HEK293 (cell line): Measurements from ENCODE around the gene CTBP2.

Source experiments
- CTCF ChIA-PET: fragments of 350-600 bp; formaldehyde crosslinking; extraction: SDS; loops from one replicate; lab custom pipeline; 2021; ENCODE audit warnings: antibody characterized with exemption; lab: Yijun Ruan, JAX
- POLR2A ChIA-PET: fragments of 300-600 bp; formaldehyde crosslinking; extraction: SDS; loops from one replicate; lab custom pipeline; 2020; ENCODE audit warnings: antibody characterized with exemption, inconsistent platforms; lab: Yijun Ruan, JAX
- H3K27ac ChIP-seq: fragments of 200-500 bp; sonication (Bioruptor generic); 2 replicates; pipeline ENCODE4 v1.5.1; 2014; ENCODE audit warnings: low read depth, low read length, control low read depth, inconsistent platforms; ENCODE audit errors: extremely low read depth
- H3K36me3 ChIP-seq, 2 experiments: fragments of 200-500 bp in 1 of 2; sonication (Bioruptor generic) in 1 of 2; 1 replicate in 1 of 2; 2 replicates in 1 of 2; pipeline ENCODE4 v1.5.1; 2014 to 2017; ENCODE audit warnings: inconsistent platforms in 2 of 2, low read length in 2 of 2; ENCODE audit not compliant: control insufficient read depth in 2 of 2, insufficient read depth in 1 of 2
- H3K4me1 ChIP-seq: fragments of 200-500 bp; sonication (Bioruptor generic); 2 replicates; pipeline ENCODE4 v1.5.1; 2014; ENCODE audit warnings: mild to moderate bottlenecking, low read length, inconsistent platforms; ENCODE audit not compliant: control insufficient read depth, insufficient read depth
- H3K4me3 ChIP-seq: 2 replicates; pipeline ENCODE4 v1.5.1; 2011; ENCODE audit warnings: low read depth, mild to moderate bottlenecking, control low read depth, low read length, moderate library complexity
- H3K9me3 ChIP-seq: fragments of 200-500 bp; sonication (Bioruptor generic); 2 replicates; pipeline ENCODE4 v1.5.1; 2014; ENCODE audit warnings: low read depth, low read length, inconsistent platforms; ENCODE audit not compliant: control insufficient read depth, insufficient read depth
- EGR2 ChIP-seq: fragments of 450-650 bp; formaldehyde crosslinking; IDR thresholded peaks from 2 replicates; pipeline ENCODE4 v1.5.1; 2016; ENCODE audit warnings: low read depth, missing biosample characterization, missing genetic modification characterization
- GLIS2 ChIP-seq: fragments of 450-650 bp; formaldehyde crosslinking; IDR thresholded peaks from 2 replicates; pipeline ENCODE4 v1.5.1; 2016; ENCODE audit warnings: missing biosample characterization, missing genetic modification characterization
- PATZ1 ChIP-seq: fragments of 450-650 bp; formaldehyde crosslinking; IDR thresholded peaks from 2 replicates; pipeline ENCODE4 v1.5.1; 2016; ENCODE audit warnings: missing biosample characterization, missing genetic modification characterization
- PRDM2 ChIP-seq: fragments of 450-650 bp; formaldehyde crosslinking; IDR thresholded peaks from 2 replicates; pipeline ENCODE4 v1.5.1; 2016; ENCODE audit warnings: missing biosample characterization, missing genetic modification characterization, borderline replicate concordance
- ZBTB20 ChIP-seq: fragments of 450-650 bp; formaldehyde crosslinking; IDR thresholded peaks from 2 replicates; pipeline ENCODE4 v1.5.1; 2016; ENCODE audit warnings: missing biosample characterization, missing genetic modification characterization
- ZBTB26 ChIP-seq: fragments of 450-650 bp; formaldehyde crosslinking; optimal IDR thresholded peaks from 2 replicates; pipeline ENCODE3; 2016; ENCODE audit warnings: missing biosample characterization, mild to moderate bottlenecking, missing genetic modification characterization
- ZBTB8A ChIP-seq: fragments of 450-650 bp; formaldehyde crosslinking; IDR thresholded peaks from 2 replicates; pipeline ENCODE4 v1.5.1; 2016; ENCODE audit warnings: missing biosample characterization, missing genetic modification characterization
- ZFHX2 ChIP-seq: fragments of 450-650 bp; formaldehyde crosslinking; conservative IDR thresholded peaks from 2 replicates; pipeline ENCODE4 v1.5.1; 2016; ENCODE audit warnings: missing biosample characterization, missing genetic modification characterization
- ZNF175 ChIP-seq: fragments of 450-650 bp; formaldehyde crosslinking; IDR thresholded peaks from 2 replicates; pipeline ENCODE4 v1.5.1; 2016; ENCODE audit warnings: missing biosample characterization, missing genetic modification characterization
- ZNF513 ChIP-seq: fragments of 450-650 bp; IDR thresholded peaks from 2 replicates; pipeline ENCODE4 v1.5.1; 2018; ENCODE audit warnings: missing biosample characterization, missing genetic modification characterization
- ZNF549 ChIP-seq: fragments of 450-650 bp; IDR thresholded peaks from 2 replicates; pipeline ENCODE4 v1.5.1; 2018; ENCODE audit warnings: missing biosample characterization, missing genetic modification characterization, mild to moderate bottlenecking, inconsistent platforms, moderate library complexity
- ZNF768 ChIP-seq: fragments of 450-650 bp; formaldehyde crosslinking; IDR thresholded peaks from 2 replicates; pipeline ENCODE4 v1.5.1; 2018; ENCODE audit warnings: missing biosample characterization, mild to moderate bottlenecking, missing genetic modification characterization

The CTBP2 gene

GRCh38 chr10:125159932-125160855 is at the start of gene CTBP2:
CTBP2 (minus strand) TSS chr10:125160563.
- peaks cover 25% of the 10 kb centered on the region for H3K4me1 ChIP-seq
- TF ChIP-seq ZNF513 (peak; percentile 87), GLIS2 (tag by site-specific recombination) (0 out of 2 replicates have a peak, but pooled peaks have one; percentile 17), PRDM2 (tag by site-specific recombination) (no peak), ZBTB26 (peak; percentile 53), PATZ1 (tag by site-specific recombination) (peak; percentile 62; the same call in 1 of the 2 replicates), ZBTB8A (tag by site-specific recombination) (peak; percentile 83), ZNF175 (no peak), ZNF549 (no peak), EGR2 (tag by site-specific recombination) (peak; percentile 59), ZFHX2 (tag by site-specific recombination) (peak; percentile 86), ZNF768 (no peak), ZBTB20 (tag by site-specific recombination) (0 out of 2 replicates have a peak, but pooled peaks have one; percentile 28)
- TF ChIP-seq, all 188 proteins: peak for 8
- Histone ChIP-seq H3K9me3 (no peaks in the 10 kb centered on the region), H3K27ac (peak within 1 kb of the TSS; percentile 98), H3K4me3 (peak within 1 kb of the TSS; percentile 82), H3K36me3 (no peaks in the 10 kb centered on the region)
- ChIA-PET CTCF (no interaction called here), POLR2A (interaction anchor here (0.6 to 1.4 kb wide), 15 partner anchors 9 to 559 kb away, joined by 3 to 14 read pairs (median 3); partner anchors contain the start of genes ABRAXAS2 and EDRF1)
